Gastrocnemius medialis (tissue), 4 donors: Measurements from ENCODE around the gene DTNBP1. TPM values are rescaled to one million over a fixed set of nuclear protein-coding genes. Genes with fewer than 3 reads are reported as not detected.

Experiments
- ATAC-seq, 2 donors: fragments of 150-250 bp; one replicate each; pipeline ENCODE4 v1.9.1; 2016
- DNase-seq, 2 donors: peaks; one replicate each; pipeline ENCODE4 v3.0.0-alpha.2; 2019
- H3K27ac ChIP-seq, 4 donors: fragments of 200-600 bp; sonication (generic); 1 replicate in 1 of 4; 2 replicates in 3 of 4; pipeline ENCODE4 v1.5.1; 2016 to 2018; ENCODE audit warnings: mild to moderate bottlenecking in 2 of 4, moderate library complexity in 1 of 4
- H3K27me3 ChIP-seq, 3 donors: fragments of 200-600 bp; sonication (generic) in 2 of 3; 1 replicate in 1 of 3; 2 replicates in 2 of 3; pipeline versions ENCODE4 v1.5.1 to v1.6.0; 2016 to 2019; ENCODE audit warnings: mild to moderate bottlenecking in 1 of 3, moderate library complexity in 1 of 3
- H3K36me3 ChIP-seq, 2 donors: fragments of 200-600 bp; sonication (generic) in 1 of 2; one replicate each; pipeline ENCODE4 v1.5.1; 2017 to 2018
- H3K4me1 ChIP-seq, 2 donors: fragments of 200-600 bp; sonication (generic) in 1 of 2; one replicate each; pipeline ENCODE4 v1.5.1; 2016 to 2017; ENCODE audit warnings: mild to moderate bottlenecking in 2 of 2
- H3K4me3 ChIP-seq, 4 donors: fragments of 200-600 bp; sonication (generic) in 3 of 4; 1 replicate in 1 of 4; 2 replicates in 3 of 4; pipeline ENCODE4 v1.5.1; 2016 to 2019; ENCODE audit warnings: mild to moderate bottlenecking in 2 of 4
- H3K9me3 ChIP-seq, 3 donors: fragments of 200-600 bp; sonication (generic) in 2 of 3; 1 replicate in 1 of 3; 2 replicates in 2 of 3; pipeline ENCODE4 v1.5.1; 2016 to 2019
- CTCF ChIP-seq, 5 experiments: fragments of 450-650 bp in 3 of 5; fragments of 200-600 bp in 2 of 5; sonication (generic) in 2 of 5; IDR thresholded peaks in 4 of 5; conservative IDR thresholded peaks in 1 of 5; 1 replicate in 4 of 5; 2 replicates in 1 of 5; pipeline ENCODE4 v1.5.1; 2016 to 2019; ENCODE audit warnings: antibody characterized with exemption in 5 of 5, mild to moderate bottlenecking in 3 of 5, moderate library complexity in 3 of 5
- POLR2A ChIP-seq, 2 donors: fragments of 450-650 bp; IDR thresholded peaks; one replicate each; pipeline ENCODE4 v1.6.1; 2017; ENCODE audit warnings: antibody characterized with exemption in 2 of 2, mild to moderate bottlenecking in 2 of 2, moderate library complexity in 2 of 2
- in situ Hi-C, 4 donors: fragments of 200-750 bp; cut with MboI; loops; one replicate each; pipeline versions ENCODE4 v1.15.0 to v1.8.0; 2017; ENCODE audit warnings: low sequenced_read_pairs in 4 of 4
- intact Hi-C: fragments of 100-400 bp; cut with DNase I; formaldehyde crosslinking; loops from one replicate; pipeline ENCODE4 v1.15.1; 2023; ENCODE audit warnings: low total_unique reads
- total RNA-seq, 4 donors: library from RNA; depleted of rRNA; stranded (reverse); fragments of >200 nt; gene quantifications; one replicate each; pipeline versions ENCODE4 v1.1.0 to v1.2.3, GENCODE V29; 2016

Gene DTNBP1
- total RNA-seq, 4 donors from 2014 or later, result 5.2 to 33.5 (median 12.5) TPM

DNA sequence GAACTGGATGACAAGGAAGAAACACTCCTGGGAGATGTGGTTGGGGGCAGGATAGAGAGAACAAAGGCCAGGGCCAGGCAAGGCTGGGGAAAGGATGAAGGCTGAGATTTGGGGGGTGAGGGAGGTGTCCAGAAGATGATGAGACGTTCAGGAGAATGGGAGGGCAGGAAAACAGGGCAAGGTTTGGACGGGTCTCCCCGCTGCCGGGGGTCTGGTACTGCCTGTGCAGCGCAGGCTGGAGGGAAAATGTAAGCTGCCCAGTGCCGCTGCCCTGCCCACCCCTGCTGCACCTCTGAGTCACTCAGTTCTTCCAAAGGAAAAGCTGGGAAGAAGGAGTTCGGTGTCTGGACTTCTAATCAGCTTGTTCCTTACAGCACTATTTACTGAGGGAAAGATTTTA is 130.9 kb downstream of the DTNBP1 start:
- no peaks in the 10 kb centered on the region for H3K27me3 ChIP-seq
- intact Hi-C loops (no loop called here), in situ Hi-C loops (no loop called here)
- peaks cover 6 to 13% of the 10 kb centered on the region in 2 donors for H3K4me1 ChIP-seq
- peaks cover 0 to 6% of the 10 kb centered on the region in 2 donors for H3K36me3 ChIP-seq
- H3K4me3 ChIP-seq, result no peak overlapping the region
- TF ChIP-seq CTCF (IDR thresholded peaks at IDR 0.05 in 4 of 5, conservative IDR thresholded peaks at IDR 0.05 in 1 of 5) (no peak), POLR2A (IDR thresholded peaks at IDR 0.05) (no peak)
- ATAC-seq (no peak), DNase-seq (no peak)
- no peaks in the 10 kb centered on the region for H3K9me3 ChIP-seq
- no peak overlapping the region for H3K27ac ChIP-seq

GRCh38 chr6:15530411-15530810 is 132.4 kb downstream of the DTNBP1 start:
- no peak overlapping the region for H3K27ac ChIP-seq
- H3K36me3 ChIP-seq, result peaks cover 0 to 6% of the 10 kb centered on the region in 2 donors
- peaks cover 5 to 14% of the 10 kb centered on the region in 2 donors for H3K4me1 ChIP-seq
- H3K9me3 ChIP-seq, result no peaks in the 10 kb centered on the region
- in situ Hi-C loops, result no loop called here
- no peak overlapping the region for H3K4me3 ChIP-seq
- intact Hi-C loops, result no loop called here
- no peaks in the 10 kb centered on the region for H3K27me3 ChIP-seq
- no peak for DNase-seq
- ATAC-seq, result no peak
- TF ChIP-seq CTCF (IDR thresholded peaks at IDR 0.05 in 4 of 5, conservative IDR thresholded peaks at IDR 0.05 in 1 of 5) (no peak), POLR2A (IDR thresholded peaks at IDR 0.05) (no peak)

DNA sequence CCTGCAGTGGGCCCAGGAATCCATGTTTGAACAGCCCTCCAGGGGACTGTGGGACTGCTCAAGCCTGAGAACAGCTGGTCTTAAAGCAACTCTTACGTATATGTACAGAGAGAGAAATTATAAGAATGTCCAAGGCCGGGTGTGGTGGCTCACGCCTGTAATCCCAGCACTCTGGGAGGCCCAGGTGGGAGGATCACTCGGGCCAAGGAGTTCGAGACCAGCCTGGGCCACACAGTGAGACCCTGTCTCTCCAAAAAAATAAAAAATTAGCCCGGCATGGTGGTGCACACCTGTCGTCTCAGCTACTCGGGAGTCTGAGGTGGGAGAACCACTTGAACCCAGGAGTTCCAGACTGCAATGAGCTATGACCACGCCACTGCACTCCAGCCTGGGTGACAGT is 134.0 kb downstream of the DTNBP1 start:
- no peak for ATAC-seq
- intact Hi-C loops, result no loop called here
- no peak overlapping the region for H3K27ac ChIP-seq
- H3K4me3 ChIP-seq, result no peak overlapping the region
- H3K36me3 ChIP-seq, result peaks cover 0 to 11% of the 10 kb centered on the region in 2 donors
- H3K27me3 ChIP-seq, result no peaks in the 10 kb centered on the region
- H3K4me1 ChIP-seq, result peaks cover 3 to 24% of the 10 kb centered on the region in 2 donors
- in situ Hi-C loops, result no loop called here
- TF ChIP-seq POLR2A (IDR thresholded peaks at IDR 0.05) (no peak), CTCF (IDR thresholded peaks at IDR 0.05 in 4 of 5, conservative IDR thresholded peaks at IDR 0.05 in 1 of 5) (no peak)
- DNase-seq, result no peak
- no peaks in the 10 kb centered on the region for H3K9me3 ChIP-seq

DNA sequence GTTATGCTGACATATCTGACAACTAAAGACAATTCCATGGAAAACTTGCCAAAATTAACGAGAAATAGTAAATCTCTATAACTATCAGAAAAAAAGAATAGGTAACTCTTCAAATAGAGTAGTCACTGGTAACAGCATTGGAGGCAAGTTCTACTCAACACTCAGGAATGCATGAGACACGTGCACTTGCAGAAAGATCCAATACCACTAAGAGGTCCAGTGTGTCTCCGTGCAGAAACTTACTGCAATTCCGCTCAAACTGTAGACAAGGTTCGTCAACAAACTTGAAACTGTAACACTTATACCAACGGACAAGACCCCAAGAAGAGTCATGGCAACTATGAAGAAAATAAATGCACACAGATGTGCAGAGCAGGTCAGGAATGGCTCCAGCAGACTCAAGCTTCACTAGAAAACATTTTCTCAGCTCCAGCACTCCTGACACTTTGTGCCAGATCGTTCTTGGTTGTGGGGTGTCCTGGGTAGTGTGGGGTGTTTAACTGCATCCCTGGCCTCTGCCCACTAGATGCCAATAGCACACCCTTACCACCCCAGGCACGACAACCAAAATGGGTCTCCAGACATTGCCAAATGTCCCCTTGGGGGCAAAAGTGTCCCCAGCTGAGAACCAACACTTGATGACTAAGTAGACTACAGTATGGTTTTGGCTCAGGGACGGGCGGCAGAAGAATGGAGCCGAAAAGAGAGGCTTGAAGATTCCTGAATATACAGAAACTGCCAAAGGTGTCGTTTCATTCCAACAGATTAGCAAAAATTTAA is 134.8 kb downstream of the DTNBP1 start:
- in situ Hi-C loops (no loop called here), intact Hi-C loops (no loop called here)
- Histone ChIP-seq H3K27me3 (no peaks in the 10 kb centered on the region), H3K9me3 (no peaks in the 10 kb centered on the region), H3K4me1 (peaks cover 4 to 33% of the 10 kb centered on the region in 2 donors), H3K36me3 (peaks cover 0 to 11% of the 10 kb centered on the region in 2 donors), H3K27ac (no peak overlapping the region), H3K4me3 (no peak overlapping the region)
- ATAC-seq (no peak), DNase-seq (no peak)
- no peak for TF ChIP-seq POLR2A (IDR thresholded peaks at IDR 0.05)
- no peak for TF ChIP-seq CTCF (IDR thresholded peaks at IDR 0.05 in 4 of 5, conservative IDR thresholded peaks at IDR 0.05 in 1 of 5)
